Loucy (cell line): ENCODE data around the gene U2AF2.
A peak's percentile ranks its signal among the peaks of the same experiment; 100 is the strongest.

Source experiments
- H2AFZ ChIP-seq: fragments of 200-600 bp; sonication (generic); 2 replicates; pipeline ENCODE4 v1.6.0; 2016; ENCODE audit warnings: antibody characterized with exemption, mild to moderate bottlenecking, low read length, moderate library complexity
- H3F3A ChIP-seq: fragments of 200-600 bp; 2 replicates; pipeline ENCODE4 v1.6.0; 2016; ENCODE audit warnings: antibody characterized with exemption, low read depth, mild to moderate bottlenecking
- H3K27me3 ChIP-seq: fragments of 200-600 bp; sonication (generic); 2 replicates; pipeline ENCODE4 v1.6.1; 2014; ENCODE audit warnings: low read length, mild to moderate bottlenecking; ENCODE audit not compliant: insufficient read depth, poor library complexity, severe bottlenecking
- H3K36me3 ChIP-seq: fragments of 200-600 bp; sonication (generic); 2 replicates; pipeline ENCODE4 v1.6.1; 2016; ENCODE audit warnings: low read length; ENCODE audit not compliant: insufficient read depth
- H3K4me1 ChIP-seq: fragments of 200-600 bp; sonication (generic); 2 replicates; pipeline ENCODE4 v1.5.1; 2014; ENCODE audit warnings: low read length, mild to moderate bottlenecking; ENCODE audit not compliant: insufficient read depth, poor library complexity, severe bottlenecking
- H3K4me2 ChIP-seq: fragments of 200-600 bp; sonication (generic); 2 replicates; pipeline ENCODE4 v1.6.0; 2014; ENCODE audit warnings: antibody characterized with exemption, low read length, low read depth, mild to moderate bottlenecking; ENCODE audit not compliant: poor library complexity, severe bottlenecking
- H3K4me3 ChIP-seq: fragments of 200-600 bp; sonication (generic); 2 replicates; pipeline ENCODE4 v1.5.1; 2014; ENCODE audit warnings: low read length, mild to moderate bottlenecking, mixed read lengths; ENCODE audit not compliant: poor library complexity, severe bottlenecking
- H3K79me2 ChIP-seq: fragments of 200-600 bp; sonication (generic); 2 replicates; pipeline ENCODE4 v1.6.1; 2014; ENCODE audit warnings: low read length; ENCODE audit not compliant: insufficient read depth
- H3K9ac ChIP-seq: fragments of 200-600 bp; sonication (generic); 2 replicates; pipeline ENCODE4 v1.6.0; 2014; ENCODE audit warnings: mild to moderate bottlenecking, low read depth, low read length, moderate library complexity; ENCODE audit not compliant: poor library complexity, severe bottlenecking
- H3K9me2 ChIP-seq: fragments of 200-600 bp; sonication (generic); replicated peaks from 2 replicates; pipeline ENCODE4 v1.6.1; 2016; ENCODE audit warnings: low read depth, low read length, mixed read lengths
- H3K9me3 ChIP-seq: fragments of 200-600 bp; sonication (generic); 2 replicates; pipeline ENCODE4 v1.6.1; 2014; ENCODE audit warnings: mild to moderate bottlenecking, antibody characterized with exemption, low read length, low read depth; ENCODE audit not compliant: insufficient read depth
- H4K20me1 ChIP-seq: fragments of 200-600 bp; sonication (generic); 2 replicates; pipeline ENCODE4 v1.6.0; 2014; ENCODE audit warnings: antibody characterized with exemption, low read length, mild to moderate bottlenecking; ENCODE audit not compliant: insufficient read depth, poor library complexity, severe bottlenecking
- EZH2phosphoT487 ChIP-seq: fragments of 200-600 bp; IDR thresholded peaks from 2 replicates; pipeline ENCODE4 v1.6.1; 2018; ENCODE audit warnings: antibody characterized with exemption, mild to moderate bottlenecking, moderate library complexity, borderline replicate concordance
- TF ChIP-seq, protein P1 (sequence below): fragments of 200-600 bp; sonication (generic); conservative IDR thresholded peaks from 2 replicates; pipeline ENCODE4 v1.5.1; 2014; ENCODE audit warnings: mild to moderate bottlenecking, antibody characterized with exemption, low read length

U2AF2 gene

DNA sequence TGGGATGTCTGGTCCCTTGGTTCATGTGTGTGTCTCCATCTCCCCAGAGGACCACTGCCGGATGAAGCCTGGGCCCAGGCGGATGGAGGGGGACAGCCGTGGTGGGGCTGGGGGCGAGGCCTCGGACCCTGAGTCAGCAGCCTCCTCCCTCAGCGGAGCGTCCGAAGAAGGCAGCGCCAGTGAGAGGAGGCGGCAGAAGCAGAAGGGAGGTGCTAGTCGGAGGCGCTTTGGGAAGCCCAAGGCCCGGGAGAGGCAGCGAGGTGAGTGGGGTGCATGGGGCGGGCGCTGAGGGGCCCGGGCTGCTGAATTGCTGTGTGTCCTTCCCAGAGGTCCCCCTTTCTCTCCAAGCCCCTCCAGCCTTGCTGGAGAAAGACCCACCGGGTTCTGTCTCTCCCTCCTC, 3.6 kb upstream of the U2AF2 start:
- no peak overlapping the region for H3K4me3 ChIP-seq
- peaks cover 10% of the 10 kb centered on the region for H3K4me1 ChIP-seq
- H2AFZ ChIP-seq = no peak overlapping the region
- no peaks in the 10 kb centered on the region for H3K9me2 ChIP-seq
- H3K4me2 ChIP-seq = no peak overlapping the region
- no peaks in the 10 kb centered on the region for H3K36me3 ChIP-seq
- peaks cover 8% of the 10 kb centered on the region for H4K20me1 ChIP-seq
- peaks cover 4% of the 10 kb centered on the region for H3K27me3 ChIP-seq
- no peaks in the 10 kb centered on the region for H3K9me3 ChIP-seq
- no peak overlapping the region for H3K9ac ChIP-seq
- TF ChIP-seq EZH2phosphoT487 = no peak
- TF ChIP-seq, protein P1, sequence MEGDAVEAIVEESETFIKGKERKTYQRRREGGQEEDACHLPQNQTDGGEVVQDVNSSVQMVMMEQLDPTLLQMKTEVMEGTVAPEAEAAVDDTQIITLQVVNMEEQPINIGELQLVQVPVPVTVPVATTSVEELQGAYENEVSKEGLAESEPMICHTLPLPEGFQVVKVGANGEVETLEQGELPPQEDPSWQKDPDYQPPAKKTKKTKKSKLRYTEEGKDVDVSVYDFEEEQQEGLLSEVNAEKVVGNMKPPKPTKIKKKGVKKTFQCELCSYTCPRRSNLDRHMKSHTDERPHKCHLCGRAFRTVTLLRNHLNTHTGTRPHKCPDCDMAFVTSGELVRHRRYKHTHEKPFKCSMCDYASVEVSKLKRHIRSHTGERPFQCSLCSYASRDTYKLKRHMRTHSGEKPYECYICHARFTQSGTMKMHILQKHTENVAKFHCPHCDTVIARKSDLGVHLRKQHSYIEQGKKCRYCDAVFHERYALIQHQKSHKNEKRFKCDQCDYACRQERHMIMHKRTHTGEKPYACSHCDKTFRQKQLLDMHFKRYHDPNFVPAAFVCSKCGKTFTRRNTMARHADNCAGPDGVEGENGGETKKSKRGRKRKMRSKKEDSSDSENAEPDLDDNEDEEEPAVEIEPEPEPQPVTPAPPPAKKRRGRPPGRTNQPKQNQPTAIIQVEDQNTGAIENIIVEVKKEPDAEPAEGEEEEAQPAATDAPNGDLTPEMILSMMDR = no peak
- peaks cover 34% of the 10 kb centered on the region for H3K79me2 ChIP-seq
- H3F3A ChIP-seq = no peaks in the 10 kb centered on the region

DNA sequence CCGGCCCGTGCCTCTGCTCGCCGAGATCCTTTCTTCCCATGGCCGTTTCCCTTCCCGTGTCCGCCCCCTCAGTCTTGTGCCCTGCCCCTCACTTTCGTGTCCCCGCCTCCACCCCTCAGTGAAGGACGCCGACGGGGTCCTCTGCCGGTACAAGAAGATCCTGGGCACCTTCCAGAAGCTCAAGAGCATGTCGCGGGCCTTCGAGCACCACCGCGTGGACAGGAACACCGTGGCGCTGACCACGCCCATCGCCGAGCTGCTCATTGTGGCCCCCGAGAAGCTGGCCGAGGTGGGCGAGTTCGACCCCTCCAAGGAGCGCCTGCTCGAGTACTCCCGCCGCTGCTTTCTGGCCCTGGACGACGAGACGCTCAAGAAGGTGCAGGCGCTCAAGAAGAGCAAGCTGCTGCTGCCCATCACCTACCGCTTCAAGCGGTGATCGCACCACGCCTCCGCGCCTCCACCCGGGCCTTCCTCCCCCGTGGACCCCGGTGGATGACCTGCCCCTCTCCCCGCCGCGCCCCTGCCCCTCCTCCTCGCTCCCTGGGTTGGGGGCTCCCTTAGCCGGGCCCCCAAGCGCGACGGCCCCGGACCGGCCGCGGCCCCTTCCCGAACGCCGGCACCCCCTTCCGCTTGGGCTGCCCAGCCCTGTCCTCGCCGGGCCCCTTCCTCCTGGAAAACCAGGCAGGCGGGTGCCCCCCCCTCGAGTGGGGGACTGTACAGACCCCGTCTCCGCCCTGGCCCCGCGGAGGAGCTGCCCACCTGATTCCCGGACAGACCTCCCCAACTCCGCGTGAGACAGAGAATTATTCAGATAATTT, 2.3 kb upstream of the U2AF2 start:
- no peak overlapping the region for H3K9ac ChIP-seq
- peak overlapping the region; percentile 59 for H3K4me2 ChIP-seq

DNA sequence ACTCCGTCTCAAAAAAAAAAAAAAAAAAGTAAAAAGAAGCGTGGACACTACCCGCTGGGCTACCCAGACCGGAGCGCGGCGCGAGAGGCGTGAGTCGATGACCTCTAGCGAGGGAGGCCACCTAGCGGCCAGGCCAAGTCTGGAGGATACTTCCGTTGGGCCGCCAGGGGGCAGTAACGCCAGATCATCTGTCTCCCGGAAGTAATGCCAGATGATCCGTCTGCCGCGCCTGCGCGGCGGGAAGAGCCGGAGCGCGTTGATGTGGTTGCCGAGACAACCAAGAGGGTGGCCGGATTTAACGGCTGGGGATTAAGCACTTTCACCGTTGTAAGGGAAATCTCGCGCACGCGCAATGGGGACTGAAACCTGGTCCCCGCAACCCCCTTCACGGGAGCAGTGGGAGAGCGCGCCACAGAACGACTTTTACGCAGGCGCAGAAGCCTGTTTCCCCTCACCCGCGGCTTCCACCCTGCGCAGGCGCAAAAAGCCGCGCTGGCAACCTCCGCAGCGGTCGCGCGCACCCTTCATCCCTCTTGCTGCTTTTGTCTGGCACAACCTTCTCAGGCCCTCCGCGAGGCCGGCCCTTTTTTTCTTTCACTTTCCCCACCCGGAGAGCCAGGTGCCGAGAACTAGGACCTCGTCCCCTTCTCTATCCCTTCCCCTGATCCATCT, 1.0 kb upstream of the U2AF2 start:
- TF ChIP-seq, protein P1 = peak; percentile 98
- no peak for TF ChIP-seq EZH2phosphoT487
- H3K9me2 ChIP-seq = no peaks in the 10 kb centered on the region
- H3K27me3 ChIP-seq = peaks cover 4% of the 10 kb centered on the region
- peak overlapping the region; percentile 87 for H3K4me3 ChIP-seq
- H3K36me3 ChIP-seq = no peaks in the 10 kb centered on the region
- H3K4me2 ChIP-seq = peak overlapping the region; percentile 59
- no peaks in the 10 kb centered on the region for H3K9me3 ChIP-seq
- peaks cover 25% of the 10 kb centered on the region for H3K4me1 ChIP-seq
- peak overlapping the region; percentile 95 for H3K9ac ChIP-seq
- peaks cover 34% of the 10 kb centered on the region for H4K20me1 ChIP-seq
- peak overlapping the region; percentile 79 for H2AFZ ChIP-seq
- H3F3A ChIP-seq = no peaks in the 10 kb centered on the region
- peaks cover 41% of the 10 kb centered on the region for H3K79me2 ChIP-seq

More for the DNA sequence above, 2.3 kb upstream of the U2AF2 start:
- Histone ChIP-seq H3F3A (no peaks in the 10 kb centered on the region), H3K79me2 (peaks cover 38% of the 10 kb centered on the region), H3K36me3 (no peaks in the 10 kb centered on the region), H3K27me3 (peaks cover 4% of the 10 kb centered on the region), H3K4me1 (peaks cover 17% of the 10 kb centered on the region), H2AFZ (no peak overlapping the region), H4K20me1 (peaks cover 21% of the 10 kb centered on the region), H3K4me3 (peak overlapping the region; percentile 87), H3K9me2 (no peaks in the 10 kb centered on the region), H3K9me3 (no peaks in the 10 kb centered on the region)
- no peak for TF ChIP-seq EZH2phosphoT487
- TF ChIP-seq, protein P1 = no peak
